NT2/D1 (cell line): Measurements from ENCODE around the gene NKX2-8.
"Not testable (repeated sequence)": the region's sequence is repeated elsewhere in the genome, so short reads cannot be mapped to it uniquely, and the experiment has no call there.

ENCODE experiments used
- YY1 ChIP-seq: IDR thresholded peaks from 2 replicates; pipeline ENCODE4 v1.6.1; 2011; ENCODE audit not compliant: insufficient read length, insufficient read depth
- ZNF274 ChIP-seq: IDR thresholded peaks from 2 replicates; pipeline ENCODE4 v1.6.1; 2011; ENCODE audit warnings: mild to moderate bottlenecking, low read depth, low read length

DNA sequence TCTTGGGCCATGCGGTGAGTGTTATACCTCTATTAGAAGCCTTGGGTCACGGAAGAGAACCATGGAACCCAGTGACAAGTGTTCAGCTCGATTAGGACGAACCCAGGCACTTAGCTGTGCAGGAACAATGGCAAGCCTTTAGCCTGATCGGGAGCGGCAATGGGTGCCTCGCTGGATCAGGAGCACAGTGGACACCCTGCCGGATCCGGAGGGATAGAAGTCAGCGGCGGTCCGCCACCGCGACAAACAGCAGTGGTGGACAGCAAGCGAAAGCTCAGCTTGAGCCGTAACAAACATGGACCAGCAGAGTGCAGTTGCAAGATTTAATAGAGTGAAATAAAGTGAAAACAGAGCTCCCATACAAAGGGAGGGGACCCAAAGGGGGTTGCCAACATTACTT, 38.1 kb downstream of the NKX2-8 start:
- TF ChIP-seq YY1, ZNF274: not testable (repeated sequence)
